Stimulated activated CD4-positive, alpha-beta T cell treated with anti-CD3 and anti-CD28 coated beads, Interleukin-1b, Interleukin-23, amount 100 ng/mL, for 48 hours (primary cell): ENCODE results near the gene KRT39.
"Not testable (repeated sequence)": the region's sequence is repeated elsewhere in the genome, so short reads cannot be mapped to it uniquely, and the experiment has no call there.

Source experiments
- DNase-seq: peaks from one replicate; pipeline ENCODE4 v3.0.0-alpha.2; 2020

Gene KRT39

GRCh38 chr17:40937384-40937819 is 29.3 kb downstream of the KRT39 start, which contains the start of gene KRT23:
KRT23 (minus strand) TSS chr17:40937646; CDS start chr17:40936603, 1,043 bp downstream.
- no peak for DNase-seq

- DNase-seq = no peak
Observed at GRCh38 chr17:40936976-40937375, 29.8 kb downstream of the KRT39 start.

- DNase-seq = no peak
Observed at GRCh38 chr17:40936437-40936971, 30.2 kb downstream of the KRT39 start.

GRCh38 chr17:40935624-40936023 is 31.1 kb downstream of the KRT39 start:
- no peak for DNase-seq

GRCh38 chr17:40932608-40933007 is 34.1 kb downstream of the KRT39 start:
- DNase-seq = no peak

DNA sequence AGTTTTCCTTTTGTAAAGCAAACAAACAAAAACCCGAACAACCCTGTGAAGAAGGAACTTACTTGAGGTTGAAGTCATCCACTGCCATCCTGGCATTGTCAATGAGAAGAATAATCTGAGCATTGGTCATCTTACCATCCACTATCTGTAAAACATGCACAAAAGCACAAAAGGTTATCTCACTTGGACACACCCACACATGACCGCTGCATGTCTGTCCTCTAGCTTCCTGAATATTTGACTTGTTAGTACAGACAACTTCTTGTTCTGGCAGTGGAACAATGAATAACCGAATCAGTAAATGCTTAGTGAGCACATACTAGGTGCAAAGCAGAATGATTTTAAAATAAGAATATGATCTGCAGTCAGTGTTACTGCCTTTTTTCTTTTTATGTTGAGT is 35.4 kb downstream of the KRT39 start:
- no peak for DNase-seq

DNA sequence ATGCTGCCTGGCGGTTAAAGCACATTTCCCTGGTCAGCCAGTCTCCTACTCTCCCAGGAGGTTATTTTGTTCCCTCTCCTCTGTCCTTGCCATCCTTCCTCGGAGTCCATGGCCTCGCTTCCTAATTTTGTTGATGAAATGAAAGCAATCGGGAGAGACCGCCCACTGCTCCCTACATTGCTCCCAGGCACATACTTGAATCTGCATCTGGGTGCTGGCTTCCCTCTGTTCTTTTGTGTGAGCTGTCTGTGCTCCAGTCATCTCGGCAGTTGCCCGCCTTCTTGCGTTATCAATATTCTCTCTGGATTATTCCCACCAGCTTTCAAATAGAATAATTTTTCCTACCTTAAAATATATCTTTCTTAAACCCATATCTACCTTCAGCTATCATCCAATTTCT is 40.4 kb downstream of the KRT39 start:
- no peak for DNase-seq

GRCh38 chr17:40922239-40922638 is 44.5 kb downstream of the KRT39 start:
- no peak for DNase-seq

DNA sequence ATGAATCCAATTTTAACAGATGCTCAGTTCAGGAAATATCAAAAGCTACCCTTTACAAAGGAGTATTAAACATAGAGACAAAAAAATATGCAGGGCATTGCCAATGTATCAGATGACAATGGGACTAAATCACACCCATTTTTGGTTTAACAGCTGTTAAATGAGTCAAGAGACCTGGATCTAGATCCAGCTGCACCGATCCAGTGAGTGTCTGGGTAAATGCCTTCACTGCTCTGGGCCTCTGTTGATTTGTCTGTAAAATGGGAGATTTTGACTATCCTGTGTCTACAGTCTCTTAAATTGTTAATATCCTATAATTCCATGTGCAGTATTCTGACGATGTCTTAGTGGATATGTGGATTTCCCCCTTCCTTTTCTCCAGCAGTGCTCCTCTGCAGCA is 45.7 kb downstream of the KRT39 start:
- no peak for DNase-seq

GRCh38 chr17:40917116-40917515 is 49.6 kb downstream of the KRT39 start:
- not testable (repeated sequence) for DNase-seq

GRCh38 chr17:40916366-40916765 is 50.4 kb downstream of the KRT39 start:
- DNase-seq = no peak

- DNase-seq = no peak
Observed at GRCh38 chr17:40915721-40916256, 51.0 kb downstream of the KRT39 start.

DNA sequence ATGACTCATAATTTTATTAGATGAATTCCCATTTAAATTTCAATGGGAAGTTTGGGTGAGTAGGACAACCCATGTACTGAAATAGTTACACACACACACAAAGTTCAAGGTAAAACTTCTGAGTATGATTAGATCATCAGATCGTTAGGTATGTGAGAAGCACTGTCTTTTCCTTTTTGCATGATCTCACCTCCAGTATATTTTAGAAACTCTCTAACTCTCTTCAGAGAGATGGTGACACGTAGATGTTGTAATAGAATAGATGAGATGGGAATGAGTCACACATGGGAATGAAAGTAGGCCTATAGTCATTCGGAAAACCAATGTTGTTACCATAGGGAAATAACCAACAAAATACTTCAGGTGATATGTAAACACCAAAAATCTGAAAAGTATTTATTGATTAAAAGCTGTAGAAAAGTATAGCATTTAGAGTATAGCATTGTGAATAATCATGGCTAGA is 51.5 kb downstream of the KRT39 start:
- DNase-seq = no peak

DNA sequence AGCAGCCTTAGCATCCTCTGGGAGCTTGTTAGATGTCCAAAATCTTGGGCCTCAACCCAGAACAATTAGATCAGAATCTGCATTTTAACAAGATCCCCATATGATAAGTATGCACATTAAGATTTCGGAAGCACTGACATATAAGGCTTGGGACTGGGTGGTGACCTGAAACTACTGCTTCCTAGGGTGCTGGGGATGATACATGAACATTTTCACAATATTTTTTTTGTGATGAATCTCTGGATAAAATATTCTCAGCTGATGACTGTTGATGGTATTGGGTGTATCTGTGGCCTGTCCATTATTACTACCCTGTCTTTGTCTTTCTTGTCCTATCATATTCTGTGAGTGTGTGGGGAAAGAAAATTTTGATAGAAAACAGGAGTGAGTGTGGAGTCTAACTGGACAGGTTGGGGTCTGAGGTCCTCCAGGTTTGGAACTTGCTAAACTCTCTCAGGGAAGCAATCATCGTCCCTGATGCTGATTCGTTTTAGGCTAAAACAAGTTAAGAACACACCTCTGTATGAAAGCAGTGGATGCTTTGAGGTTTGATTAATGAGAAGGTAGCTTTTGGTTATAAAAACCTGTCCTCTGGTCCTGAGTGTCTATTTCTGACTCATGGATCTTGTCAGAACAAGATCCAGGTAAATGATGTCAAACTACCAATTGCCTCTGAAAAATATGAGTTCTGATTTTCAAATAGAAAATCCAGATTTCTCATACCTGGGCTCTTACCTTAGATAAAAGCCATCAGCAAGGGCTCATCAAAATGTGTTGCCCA is 52.5 kb downstream of the KRT39 start:
- DNase-seq = no peak

GRCh38 chr17:40912486-40913210 is 54.1 kb downstream of the KRT39 start:
- no peak for DNase-seq

DNA sequence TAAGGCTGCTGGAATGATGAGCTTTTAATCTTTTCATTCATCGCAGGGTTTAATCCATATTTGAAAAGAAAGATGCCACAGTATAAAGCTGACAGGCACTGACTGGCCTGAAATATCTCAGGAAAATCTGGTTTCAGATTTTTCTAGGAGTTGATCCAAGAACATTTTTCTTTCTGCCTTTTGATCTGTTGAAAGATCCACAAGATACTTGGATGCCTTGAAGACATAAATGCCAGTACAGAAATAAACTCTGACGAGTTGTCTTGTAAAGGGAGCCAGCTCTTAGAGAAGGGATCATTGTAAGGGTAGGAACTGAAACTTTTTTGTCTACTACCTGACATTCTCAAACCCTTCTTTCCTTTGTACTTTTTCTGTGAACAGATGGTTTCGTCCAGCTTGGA is 56.3 kb downstream of the KRT39 start:
- no peak for DNase-seq

DNA sequence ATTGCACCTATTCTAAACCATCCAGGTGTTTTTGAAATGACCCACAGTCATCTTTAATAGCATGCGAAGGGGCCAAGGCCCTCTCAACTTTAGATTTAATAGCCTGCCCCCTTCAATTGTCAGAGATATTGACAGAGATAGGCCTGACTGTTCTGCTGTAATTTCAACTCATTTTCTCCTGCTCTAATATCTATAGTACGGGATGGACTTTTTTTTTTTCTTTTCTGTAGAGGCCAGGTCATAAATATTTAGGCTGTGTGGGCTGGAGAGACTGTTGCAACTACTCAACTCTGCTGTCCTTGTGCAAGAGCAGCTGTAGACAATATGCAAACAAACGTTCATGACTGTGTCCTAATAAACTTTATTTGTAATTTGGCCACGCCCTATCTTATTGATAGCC is 57.0 kb downstream of the KRT39 start:
- no peak for DNase-seq

DNA sequence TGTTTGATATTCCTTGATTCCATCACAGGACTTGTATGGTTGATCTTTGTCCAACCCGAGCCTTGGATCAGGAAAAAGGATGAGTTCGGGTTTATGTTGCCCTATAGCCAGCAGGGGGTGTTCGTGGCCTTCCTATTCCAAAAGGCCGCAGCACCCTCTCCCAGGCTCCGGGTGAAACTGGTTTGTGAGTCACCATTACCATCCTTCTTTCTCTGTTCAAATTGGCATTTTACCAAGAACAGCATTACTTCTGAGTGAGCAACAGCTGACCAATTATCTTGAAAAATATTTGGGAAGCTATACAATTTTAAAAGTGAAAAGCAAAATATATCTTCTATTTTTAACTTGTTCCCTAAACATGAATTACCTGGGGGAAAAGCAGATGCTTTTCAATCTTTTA is 57.4 kb downstream of the KRT39 start:
- DNase-seq = peak; percentile 74
